NCI-H146 (cell line): ENCODE measurements around the gene SLC26A2.

ENCODE experiments used
- DNase-seq: peaks from one replicate; lab custom pipeline; 2025; lab: John Stamatoyannopoulos, UW

The SLC26A2 gene

DNA sequence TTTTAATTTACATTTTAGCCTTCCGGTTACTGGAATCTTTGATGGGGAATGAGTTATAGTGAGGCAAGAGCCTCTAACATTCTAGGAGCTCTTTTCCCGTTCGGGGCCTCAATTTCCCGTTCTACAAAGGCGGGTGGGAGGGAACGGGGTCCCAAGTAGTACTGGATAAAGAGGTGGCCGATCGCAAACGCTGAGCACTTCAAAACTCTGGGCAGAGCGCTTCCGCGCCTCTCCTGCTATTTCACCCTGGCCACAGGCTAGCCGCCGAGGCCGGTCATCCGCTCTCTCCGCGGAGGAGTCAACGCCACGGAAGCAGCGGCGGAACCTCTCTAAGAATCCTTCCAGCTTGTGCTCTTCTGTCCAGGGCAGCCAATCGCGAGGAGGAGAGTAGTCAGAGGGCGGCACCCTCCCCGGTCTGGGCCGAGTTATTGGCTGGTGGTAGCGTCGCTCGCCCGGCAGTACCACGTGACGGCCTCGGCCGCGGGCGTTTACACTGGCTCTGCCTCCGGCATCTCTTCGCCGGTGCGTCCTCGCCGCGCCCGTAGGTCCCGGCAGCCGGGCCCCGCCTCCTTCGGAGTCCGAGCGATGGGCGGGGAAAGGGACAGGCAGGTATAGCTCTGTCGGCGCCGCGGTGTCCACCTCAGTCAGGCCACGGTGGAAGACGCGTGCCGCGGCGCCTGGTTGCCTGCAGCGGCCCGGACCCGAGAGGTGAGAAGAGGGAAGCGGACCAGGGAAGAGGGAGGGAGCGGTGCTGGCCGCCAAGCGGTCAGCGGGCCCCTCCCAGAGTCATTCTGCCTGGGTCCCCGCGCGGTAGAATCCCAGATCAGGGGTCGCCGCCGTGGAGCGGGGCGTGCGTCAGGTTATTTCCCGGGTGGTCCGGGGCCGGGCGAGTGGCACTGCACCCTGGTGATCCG is at the start of gene SLC26A2:
SLC26A2 (plus strand) TSS at position 487 of the 914 bp plus-strand sequence. CDS start 16,895 bp downstream, outside the sequence.
- DNase-seq = peak; percentile 96

DNA sequence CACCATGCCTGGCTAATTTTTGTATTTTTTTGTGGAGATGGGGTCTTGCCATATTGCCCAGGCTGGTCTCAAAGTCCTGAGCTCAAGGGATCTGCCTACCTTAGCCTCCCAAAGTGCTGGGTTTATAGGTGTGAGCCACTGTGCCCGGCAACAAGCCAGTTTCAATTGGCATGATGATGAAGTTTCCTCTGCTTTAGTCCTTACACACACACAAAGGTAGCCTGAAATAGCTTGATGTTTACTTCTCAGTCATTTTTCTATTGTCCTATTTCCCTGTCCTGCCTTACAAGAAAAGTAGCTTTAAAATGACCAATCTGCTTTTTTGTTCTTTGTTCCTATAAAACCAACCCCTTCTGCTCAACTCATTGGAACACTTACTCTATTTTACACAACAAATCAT is 49.5 kb upstream of the SLC26A2 start:
- no peak for DNase-seq

DNA sequence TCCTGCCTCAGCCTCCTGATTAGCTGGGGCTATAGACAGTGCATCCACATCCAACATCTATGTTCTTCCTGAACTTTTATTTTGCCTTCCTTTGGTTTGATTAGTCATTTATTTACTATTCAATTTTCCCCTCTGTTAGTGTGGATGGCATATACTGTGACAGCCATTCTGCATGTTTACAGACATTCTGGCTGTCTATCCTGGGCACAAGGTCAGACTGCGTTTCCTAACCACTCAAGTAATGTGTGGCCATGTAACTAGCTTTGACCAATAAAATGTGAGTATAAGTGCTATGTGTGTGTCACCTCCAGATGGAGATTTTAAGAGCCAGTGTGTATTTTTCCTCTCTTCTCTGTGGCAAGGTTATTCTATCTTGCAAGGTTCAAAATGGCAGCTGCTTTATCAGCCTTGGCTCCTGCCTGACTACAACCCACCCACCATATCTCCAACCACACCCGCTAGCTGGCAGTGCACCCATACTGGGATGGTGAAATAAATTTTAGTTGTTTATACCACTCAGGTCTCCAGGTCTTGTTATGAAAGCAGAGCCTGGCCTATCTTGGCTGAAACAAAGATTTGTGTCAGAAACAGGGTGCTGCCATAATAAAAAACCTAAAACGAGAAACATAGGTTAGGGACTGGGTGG is 48.2 kb upstream of the SLC26A2 start:
- DNase-seq = no peak

DNA sequence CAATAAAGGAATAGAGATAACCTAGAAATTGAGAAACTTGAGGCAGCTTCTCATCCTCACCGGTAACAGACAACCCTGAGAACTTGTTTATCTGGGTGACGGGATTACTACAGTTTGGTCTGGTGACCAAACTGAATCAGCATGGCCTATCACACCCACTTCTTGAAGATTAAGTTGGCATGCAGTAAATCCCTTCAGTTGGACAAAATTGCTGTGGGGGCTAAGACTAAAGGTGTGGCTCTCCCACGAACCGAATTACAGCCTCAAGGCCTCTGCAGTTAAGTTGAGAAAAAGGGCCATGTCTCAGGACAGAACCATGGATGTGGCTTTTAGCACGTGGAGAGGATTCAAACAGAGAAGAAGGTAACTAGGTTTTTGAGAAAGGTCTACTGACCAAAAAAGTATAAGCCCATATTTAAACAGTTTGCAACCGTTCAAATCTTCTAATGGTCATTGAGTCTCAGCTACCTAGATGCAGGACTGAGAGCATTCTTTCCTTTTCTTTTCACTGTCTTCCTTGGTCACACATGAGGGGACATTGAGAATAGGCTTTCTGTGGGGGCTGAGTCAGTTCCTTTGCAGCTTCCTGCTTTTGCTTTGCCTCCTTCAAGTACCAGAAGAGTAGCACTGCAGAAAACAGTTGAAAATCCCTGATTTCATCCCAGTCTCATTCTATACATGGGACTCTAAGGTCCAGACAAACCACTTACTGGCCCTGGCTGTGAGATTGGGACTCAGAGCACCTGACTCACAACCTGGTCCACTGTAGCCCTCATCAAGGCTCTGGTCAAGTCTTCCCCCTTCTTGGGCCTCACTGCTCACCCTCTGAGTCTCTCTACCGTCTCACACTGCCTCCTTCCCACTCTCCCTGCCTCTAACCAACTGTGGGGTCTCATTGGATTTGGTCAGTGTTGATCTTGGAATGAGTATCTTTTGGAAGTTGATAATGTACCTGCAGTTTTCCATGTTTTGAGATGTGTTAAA is 46.8 kb upstream of the SLC26A2 start:
- no peak for DNase-seq

DNA sequence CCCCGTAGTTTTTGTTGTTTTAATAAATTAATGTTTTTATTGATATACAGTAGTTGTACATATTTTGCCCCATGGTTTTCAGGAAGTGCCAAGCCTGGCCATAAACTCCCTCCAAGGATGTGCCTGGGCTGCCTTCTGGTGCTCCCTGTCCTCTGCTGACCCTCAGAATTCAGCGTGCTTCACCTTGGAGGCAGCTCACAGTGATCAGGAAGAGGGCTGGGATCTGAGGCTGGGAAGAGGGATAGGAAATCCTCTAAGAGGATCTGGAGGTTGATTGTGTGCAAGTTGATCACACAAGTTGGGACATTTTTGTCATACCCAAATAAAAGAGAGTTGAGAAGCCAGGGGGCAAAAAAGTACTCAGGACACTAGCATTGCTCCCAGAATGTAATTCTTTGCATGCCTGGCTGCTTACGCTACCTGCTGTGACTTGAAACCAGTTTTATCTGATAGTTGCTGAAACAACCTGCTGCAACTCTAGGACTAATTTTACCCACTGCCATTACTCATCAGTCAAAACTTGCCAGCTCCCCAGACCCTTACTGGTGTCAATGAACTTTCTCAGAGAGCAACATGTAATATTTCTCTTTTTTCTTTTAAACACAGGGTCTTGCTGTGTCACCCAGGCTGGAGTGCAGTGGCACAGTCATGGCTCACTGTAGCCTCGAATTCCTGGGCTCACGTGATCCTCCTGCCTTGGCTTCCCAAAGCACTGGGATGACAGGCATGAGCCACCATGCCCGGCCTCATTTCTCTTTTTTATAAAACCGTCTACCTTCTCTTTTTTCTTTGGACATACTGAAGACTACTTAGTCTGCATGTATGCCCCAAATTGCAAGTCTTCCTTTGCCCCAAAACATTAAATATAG is 44.9 kb upstream of the SLC26A2 start:
- DNase-seq = no peak

DNA sequence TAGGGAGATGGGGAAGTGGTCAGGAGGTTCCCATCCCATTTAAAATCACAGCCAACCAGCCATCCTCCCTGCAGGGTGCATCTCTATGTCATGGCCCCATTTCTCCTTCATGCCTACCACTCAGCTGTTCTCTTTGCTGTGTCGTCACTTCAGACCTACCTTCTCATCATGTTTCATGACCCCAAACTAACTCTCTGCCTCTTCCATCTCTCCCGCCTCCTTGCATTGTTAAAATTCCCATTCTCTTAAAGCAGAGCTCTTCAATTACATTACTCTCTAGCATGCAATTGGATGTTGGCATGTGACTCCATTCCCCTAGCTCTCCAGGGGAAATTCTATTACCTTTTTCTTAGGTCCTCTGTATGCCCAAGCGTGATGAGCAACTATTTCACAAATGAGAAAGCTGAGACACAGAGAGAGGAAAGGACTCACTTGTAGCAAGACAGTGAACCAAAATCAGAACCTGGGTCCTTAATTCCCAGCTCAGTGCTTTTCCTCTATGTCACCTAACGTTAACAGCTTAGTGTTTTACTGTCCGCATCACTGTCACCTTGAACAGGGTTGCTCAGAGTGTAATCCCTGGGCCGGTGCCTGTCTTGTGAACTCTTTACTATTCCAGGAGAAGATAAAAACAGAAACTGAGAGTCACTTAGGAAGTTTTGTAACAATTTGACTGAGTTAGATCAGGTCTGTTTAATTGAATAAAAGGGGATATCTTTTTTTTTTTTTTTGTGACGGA is 44.1 kb upstream of the SLC26A2 start:
- DNase-seq = no peak

DNA sequence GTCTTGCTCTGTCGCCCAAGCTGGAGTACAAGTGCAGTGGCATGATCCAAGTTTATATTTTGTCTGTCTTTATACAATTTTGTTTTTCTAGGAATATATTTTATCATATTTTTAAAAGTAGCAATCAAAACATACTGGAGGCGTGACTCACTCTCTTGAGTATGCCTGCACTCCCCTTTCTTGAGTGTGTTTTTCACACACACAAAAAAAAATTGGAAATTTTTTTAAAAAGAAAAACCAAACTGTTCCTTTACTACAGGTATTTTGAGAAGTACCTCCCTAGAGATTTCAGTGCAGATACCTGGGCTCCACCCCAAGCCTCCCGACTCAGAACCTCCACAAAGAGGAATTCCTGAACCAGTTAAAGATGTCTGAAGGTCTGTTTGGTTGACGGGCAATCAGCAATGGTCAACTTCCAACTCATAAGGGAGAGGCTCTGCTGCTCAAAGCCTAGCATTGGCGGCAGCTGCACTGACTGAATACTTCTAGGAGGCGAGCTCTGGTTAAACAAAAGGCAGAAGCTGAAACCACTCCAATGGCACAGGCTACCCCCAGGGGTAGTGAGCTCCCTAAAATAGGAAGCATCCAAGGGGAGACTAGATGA is 43.4 kb upstream of the SLC26A2 start:
- no peak for DNase-seq

DNA sequence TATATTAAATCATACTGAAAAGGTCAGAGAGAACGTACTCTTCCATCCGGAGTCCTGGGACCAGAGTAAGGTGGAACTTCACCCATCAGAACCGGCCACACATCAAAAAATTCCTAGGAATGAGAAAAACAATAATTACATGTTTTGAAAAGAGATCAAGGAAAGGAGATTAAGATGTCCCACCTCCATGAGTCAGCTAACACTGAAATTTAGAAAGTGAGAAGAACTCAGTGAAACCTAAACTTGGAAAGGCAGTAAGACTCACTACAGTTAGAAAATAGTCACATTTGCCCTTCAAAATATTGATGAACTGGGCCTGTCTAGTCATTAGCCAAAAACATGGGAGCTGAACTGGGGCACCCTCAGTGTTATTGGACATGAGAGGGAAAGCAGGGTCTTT is 39.0 kb upstream of the SLC26A2 start:
- no peak for DNase-seq

DNA sequence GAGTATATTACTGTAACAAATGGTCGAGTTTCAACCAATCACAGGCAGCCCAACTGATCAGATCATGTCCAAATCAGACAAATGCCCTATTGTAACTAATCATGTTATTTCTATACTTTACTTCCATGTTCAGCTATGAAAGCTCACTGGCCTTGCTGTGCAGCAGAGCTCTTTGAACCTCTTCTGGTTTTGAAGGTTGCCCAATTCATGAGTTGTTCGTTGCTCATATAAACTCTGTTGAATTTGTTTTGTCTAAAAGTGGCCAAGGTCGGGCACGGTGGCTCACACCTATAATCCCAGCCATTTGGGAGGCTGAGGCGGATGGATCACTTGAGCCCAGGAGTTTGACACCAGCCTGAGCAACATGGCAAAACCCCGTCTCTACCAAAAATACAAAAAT is 37.6 kb upstream of the SLC26A2 start:
- DNase-seq = no peak

DNA sequence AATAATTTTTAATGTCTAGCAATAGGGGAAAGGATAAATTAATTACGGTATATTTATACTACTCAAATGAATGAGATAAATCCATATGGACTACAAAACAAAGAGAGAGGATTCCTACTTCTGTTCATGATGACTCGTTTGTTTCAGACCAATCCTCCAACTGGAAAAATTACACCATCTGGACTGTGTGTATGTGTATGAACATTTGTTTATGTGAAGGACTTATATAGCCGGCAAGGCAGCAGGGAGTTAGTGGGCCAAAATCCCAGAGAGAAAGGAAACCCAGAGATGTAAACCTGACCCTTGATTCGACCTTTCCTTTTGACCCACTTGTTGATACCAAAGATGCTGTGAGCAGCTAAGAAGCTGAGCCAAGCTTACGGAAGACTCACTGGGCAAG is 36.1 kb upstream of the SLC26A2 start:
- no peak for DNase-seq

DNA sequence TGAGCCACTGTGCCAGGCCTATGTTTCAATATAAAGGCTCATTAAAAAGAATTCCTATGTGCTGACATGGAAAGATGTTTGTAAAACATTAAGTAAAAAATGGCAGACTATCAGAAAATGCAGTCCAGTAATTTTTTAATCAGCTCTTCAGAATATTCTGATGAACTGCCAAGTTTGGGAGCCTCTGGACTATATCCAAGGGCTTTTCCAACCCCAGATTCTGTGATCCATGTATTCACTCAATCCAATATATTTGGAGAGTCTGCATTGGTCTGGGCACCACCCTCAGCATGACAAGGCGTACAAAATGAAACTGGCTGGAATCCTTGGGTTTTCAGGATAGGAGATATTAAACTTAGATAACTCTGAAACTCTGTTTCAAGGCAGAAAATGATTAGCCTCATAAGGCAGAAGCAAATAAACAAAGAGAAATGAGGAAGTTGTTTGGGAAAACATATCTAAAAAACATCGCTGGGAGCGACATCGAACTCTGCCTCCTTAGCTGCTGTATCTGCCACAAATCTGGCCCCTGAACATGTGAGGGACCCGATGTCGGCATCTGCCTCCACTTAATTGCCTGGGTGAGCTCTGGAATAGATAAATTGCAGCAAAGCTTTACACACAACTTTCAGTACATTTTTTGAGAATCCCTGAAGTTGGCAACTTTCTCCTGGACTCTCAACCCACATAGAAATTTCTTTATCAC is 30.4 kb upstream of the SLC26A2 start:
- no peak for DNase-seq

DNA sequence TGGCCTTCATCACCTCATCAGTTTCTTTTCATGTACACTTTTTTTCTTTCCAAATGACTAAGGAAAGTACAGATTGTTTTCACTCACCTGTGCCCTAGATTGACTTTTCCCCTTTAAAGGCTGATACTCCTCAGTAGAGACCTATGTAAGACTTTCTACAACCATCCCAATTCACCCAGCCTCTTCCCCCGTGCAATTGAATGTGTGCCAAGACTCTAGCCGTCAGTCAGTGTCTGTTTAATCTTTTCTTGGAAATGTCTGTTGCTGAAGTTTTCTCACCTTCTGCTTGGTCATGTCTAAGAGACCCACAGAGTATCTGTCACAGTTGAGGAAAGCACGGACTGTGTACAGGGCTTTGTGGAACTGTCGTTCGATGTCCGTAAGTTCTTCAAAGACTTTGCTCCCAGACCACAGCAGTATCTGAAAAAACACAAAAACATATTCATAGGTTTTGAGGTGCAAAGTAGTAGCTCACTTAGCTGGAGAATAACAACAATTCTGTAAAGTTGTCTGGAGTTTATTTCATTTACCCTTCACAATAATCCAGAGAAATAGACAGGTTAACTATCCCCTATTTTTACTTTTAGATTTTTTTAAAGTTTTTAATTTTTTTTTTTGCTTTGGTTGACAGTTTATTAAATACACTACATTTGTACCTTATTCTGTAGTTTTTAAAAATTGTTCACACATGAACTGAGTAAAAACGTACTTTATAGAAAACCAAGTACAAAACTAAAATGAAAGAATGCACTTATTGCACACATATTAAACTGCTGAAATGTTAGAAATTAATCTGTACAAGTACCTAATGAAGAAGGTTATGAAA is 29.6 kb upstream of the SLC26A2 start:
- no peak for DNase-seq

DNA sequence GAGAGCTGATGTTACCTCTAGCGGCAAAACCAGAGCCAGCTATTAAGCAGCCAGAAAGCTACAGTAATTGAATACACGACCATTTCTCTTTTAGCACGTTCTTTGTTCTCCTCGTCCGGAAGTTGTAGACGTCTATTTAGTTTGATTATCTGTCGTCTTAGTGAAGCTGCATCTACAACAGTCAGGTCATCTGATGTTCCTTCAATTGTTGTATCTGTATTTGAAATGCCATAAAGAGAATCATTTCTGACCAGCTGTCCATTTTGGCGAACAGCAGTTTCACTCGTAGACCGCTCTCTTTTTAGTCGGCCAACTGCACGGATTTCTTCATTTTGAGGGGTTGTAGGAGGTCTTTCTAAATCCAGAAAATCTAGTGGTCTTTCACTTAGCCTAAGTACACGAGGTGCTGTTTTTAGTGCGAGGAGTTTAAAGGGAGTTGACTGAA is 28.5 kb upstream of the SLC26A2 start:
- peak; percentile 24 for DNase-seq

DNA sequence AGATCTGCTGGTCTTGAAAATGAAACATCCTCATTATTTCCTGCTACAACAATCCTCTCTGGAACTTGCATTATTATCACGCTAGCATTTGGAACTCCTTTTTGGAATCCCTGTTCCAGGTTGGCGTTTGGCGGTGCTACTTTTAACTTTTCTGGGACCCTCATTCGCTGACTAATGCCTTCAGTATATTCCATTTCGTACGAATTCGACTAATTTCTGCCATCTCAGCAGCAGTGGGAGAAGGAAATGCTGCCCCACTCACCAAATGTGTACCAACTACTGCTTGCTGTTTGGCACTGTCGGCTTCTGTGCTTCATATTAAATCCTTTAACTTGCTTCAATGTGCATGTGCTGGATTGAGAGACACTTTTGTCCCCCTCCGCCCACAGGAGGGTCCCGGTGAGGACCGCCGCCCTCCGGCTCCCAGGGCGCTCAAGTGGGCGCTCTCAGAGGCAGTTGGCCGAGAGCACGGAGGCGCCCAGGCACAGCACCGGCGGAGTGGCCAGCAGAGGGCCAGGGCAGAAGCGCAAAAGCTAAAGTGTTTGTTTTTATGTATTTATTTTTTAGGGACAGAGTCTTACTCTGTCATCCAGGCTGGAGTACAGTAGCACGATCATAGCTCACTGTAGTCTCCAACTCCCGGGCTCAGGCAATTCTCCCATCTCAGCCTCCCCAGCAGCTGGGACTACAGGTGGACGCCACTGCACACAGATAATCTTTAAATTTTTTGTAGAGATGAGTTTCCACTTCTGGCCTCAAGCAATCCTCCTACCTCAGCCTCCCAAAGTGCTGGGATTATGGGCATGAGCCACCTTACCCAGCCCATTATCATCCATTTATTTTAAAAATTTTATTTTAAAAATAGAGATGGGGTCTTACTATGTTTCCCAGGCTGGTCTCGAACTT is 27.9 kb upstream of the SLC26A2 start:
- DNase-seq = peak; percentile 21

DNA sequence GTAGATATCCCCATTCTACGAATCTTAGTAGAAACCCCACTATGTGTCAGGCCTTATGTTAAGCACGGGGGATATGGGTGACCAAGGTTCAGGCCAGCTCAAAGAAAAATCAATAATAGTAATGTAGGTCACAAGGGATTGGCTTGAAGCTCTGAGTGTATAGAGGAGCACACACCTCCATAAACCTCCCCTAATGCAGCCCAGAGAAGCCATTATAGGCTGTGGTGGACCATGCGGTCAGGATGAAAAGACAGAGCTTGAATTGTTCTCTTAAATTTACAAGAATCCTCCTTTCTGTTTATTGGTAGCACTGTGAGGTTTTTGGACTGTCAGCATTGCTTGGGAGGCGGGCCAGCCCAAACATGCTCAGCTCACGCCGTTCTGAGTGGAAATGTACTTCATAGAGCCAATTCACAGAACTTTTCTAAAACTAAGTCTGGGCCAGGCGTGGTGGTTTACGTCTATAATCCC is 25.1 kb upstream of the SLC26A2 start:
- no peak for DNase-seq

DNA sequence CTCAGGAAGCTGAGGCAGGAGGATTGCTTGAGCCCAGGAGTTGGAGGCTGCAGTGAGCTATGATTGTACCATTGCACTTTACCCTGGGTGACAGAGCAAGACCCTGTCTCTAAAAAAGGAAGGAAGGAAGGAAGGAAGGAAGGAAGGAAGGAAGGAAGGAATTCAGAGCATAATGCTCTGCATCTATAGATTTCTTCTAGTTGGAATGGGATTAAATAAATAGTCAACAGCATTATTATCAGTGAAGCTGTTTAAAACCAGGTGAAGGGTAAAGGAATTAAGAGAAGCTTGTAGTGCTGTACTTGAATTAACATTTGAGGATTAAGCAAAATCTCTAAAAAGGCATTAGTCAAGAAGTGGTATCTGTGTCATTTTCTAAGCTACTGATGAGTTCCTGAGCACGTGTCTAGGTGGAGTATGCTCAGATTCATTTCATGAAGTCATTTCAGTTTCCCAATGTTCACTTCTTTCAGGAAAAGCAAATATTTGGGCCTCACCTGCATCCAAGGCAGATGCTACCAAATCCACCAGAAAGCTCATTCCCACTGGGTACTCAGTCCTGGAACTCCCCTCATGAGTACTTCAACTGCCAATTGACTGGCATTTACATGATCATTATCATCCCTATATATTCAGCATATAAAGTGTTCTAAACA is 24.4 kb upstream of the SLC26A2 start:
- no peak for DNase-seq

DNA sequence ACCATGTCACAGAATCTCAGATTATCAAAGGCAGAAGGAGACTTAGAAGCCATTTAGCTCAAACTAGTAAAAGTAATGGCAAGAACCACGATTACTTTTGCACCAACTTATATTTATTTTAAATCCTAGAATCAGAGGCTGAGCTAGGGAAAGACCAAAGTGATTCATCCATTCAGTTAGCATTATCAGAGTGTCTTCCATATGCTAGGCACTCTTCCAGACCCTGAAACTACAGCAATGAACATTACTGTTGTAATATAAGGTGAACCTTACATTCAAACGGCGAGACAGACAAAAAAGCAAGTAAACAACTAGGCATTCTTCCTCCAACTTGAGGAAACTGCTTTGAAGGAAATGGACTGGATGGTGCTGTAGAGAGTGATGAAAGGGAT is 23.9 kb upstream of the SLC26A2 start:
- DNase-seq = no peak
